ENCODE measurements around the gene CFAP251.

DNA sequence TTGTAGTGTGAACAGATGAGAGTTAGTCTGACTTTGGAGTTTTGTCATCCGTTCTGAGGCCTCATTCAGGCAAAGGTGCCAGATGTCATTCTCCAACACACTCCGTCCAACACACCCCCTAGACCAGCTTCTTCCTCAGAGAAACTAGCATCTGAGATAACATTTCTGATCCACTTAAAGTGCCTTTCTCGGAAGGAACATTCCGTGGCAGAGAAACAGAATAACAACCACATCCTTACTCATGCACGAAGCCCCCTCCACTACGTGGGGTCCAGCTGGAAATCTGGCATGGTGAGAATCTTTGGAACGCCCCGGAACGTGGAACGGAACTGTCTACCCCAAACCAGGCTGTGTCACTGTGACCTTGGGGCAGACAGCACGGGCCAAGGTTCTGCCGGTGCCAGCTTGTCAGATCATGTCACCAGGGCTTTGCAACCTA, 86.3 kb downstream of the CFAP251 start:
- TF ChIP-seq YY1 (tag by site-specific recombination; IDR thresholded peaks at IDR 0.05) (no peak), CTCF (tag by site-specific recombination; IDR thresholded peaks at IDR 0.05) (no peak), ZSCAN16 (tag by site-specific recombination; IDR thresholded peaks at IDR 0.05) (no peak), MYNN (tag by site-specific recombination; IDR thresholded peaks at IDR 0.05; ENCODE audit: borderline replicate concordance) (no peak), ZNF114 (tag by site-specific recombination; IDR thresholded peaks at IDR 0.05) (no peak), ZNF558 (tag by site-specific recombination; IDR thresholded peaks at IDR 0.05) (no peak), ZNF510 (tag by site-specific recombination; IDR thresholded peaks at IDR 0.05; ENCODE audit: insufficient replicate concordance) (no peak), ZNF777 (tag by site-specific recombination; IDR thresholded peaks at IDR 0.05; ENCODE audit: borderline replicate concordance) (no peak), ZNF274 (IDR thresholded peaks at IDR 0.05; ENCODE audit: low read length) (no peak), ZNF274 (tag by site-specific recombination; IDR thresholded peaks at IDR 0.05; ENCODE audit: borderline replicate concordance) (no peak), EGR2 (tag by site-specific recombination; IDR thresholded peaks at IDR 0.05; ENCODE audit: low read depth) (no peak), ZNF16 (tag by site-specific recombination; IDR thresholded peaks at IDR 0.05; ENCODE audit: low read depth) (no peak), REST (tag by site-specific recombination; IDR thresholded peaks at IDR 0.05) (no peak)
- TF ChIP-seq, protein P1, sequence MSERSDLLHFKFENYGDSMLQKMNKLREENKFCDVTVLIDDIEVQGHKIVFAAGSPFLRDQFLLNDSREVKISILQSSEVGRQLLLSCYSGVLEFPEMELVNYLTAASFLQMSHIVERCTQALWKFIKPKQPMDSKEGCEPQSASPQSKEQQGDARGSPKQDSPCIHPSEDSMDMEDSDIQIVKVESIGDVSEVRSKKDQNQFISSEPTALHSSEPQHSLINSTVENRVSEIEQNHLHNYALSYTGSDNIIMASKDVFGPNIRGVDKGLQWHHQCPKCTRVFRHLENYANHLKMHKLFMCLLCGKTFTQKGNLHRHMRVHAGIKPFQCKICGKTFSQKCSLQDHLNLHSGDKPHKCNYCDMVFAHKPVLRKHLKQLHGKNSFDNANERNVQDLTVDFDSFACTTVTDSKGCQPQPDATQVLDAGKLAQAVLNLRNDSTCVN (tag by site-specific recombination; optimal IDR thresholded peaks at IDR 0.05): no peak
- TF ChIP-seq, protein P2, sequence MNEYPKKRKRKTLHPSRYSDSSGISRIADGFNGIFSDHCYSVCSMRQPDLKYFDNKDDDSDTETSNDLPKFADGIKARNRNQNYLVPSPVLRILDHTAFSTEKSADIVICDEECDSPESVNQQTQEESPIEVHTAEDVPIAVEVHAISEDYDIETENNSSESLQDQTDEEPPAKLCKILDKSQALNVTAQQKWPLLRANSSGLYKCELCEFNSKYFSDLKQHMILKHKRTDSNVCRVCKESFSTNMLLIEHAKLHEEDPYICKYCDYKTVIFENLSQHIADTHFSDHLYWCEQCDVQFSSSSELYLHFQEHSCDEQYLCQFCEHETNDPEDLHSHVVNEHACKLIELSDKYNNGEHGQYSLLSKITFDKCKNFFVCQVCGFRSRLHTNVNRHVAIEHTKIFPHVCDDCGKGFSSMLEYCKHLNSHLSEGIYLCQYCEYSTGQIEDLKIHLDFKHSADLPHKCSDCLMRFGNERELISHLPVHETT (tag by site-specific recombination; IDR thresholded peaks at IDR 0.05): no peak
